ENCODE measurements around the gene THOC6. TPM values are rescaled to one million over a fixed set of nuclear protein-coding genes. Genes with fewer than 3 reads are reported as not detected.

The THOC6 gene
- total RNA-seq, 1 donor from 2014 or later, result 16.6 TPM

- H3K9me3 Mint-ChIP-seq, result no peaks in the 10 kb centered on the region
- DNase-seq (ENCODE audit: low spot score), result no peak
- no peaks in the 10 kb centered on the region for H3K36me3 Mint-ChIP-seq
- peaks cover 49% of the 10 kb centered on the region for H3F3A ChIP-seq (ENCODE audit: low read depth)
- H3K9me3 ChIP-seq (ENCODE audit: low read depth), result no peaks in the 10 kb centered on the region
- H3K4me3 ChIP-seq, result no peak overlapping the region
- H3K36me3 ChIP-seq, result no peaks in the 10 kb centered on the region
- H4K20me1 ChIP-seq (ENCODE audit: low read depth), result peaks cover 18% of the 10 kb centered on the region
- no peak overlapping the region for H3K9ac ChIP-seq
- no peak overlapping the region for H2AFZ ChIP-seq (replicated peaks)
- H3K27me3 ChIP-seq, result peaks cover 81% of the 10 kb centered on the region
- no peak for TF ChIP-seq EZH2phosphoT487 (IDR thresholded peaks at IDR 0.05)
- TF ChIP-seq EZH2 (IDR thresholded peaks at IDR 0.05), result no peak
- TF ChIP-seq CTCF (IDR thresholded peaks at IDR 0.05), result no peak
- peak overlapping the region; percentile 65 for H3K4me2 ChIP-seq
- H3K4me1 Mint-ChIP-seq, result peaks cover 30% of the 10 kb centered on the region
- H3K27ac ChIP-seq, result no peak overlapping the region
- peaks cover 38% of the 10 kb centered on the region for H3K4me1 ChIP-seq
- H3K79me2 ChIP-seq (ENCODE audit: low read depth), result no peaks in the 10 kb centered on the region
- peaks cover 35% of the 10 kb centered on the region for H3K27me3 Mint-ChIP-seq (ENCODE audit: insufficient read depth, low read depth)
- no peak overlapping the region for H3K4me3 Mint-ChIP-seq
- no peak overlapping the region for H3K27ac Mint-ChIP-seq
These were observed 15.2 kb upstream of the THOC6 start for GRCh38 chr16:3008690-3009037.

- TF ChIP-seq EZH2 (IDR thresholded peaks at IDR 0.05) (no peak), EZH2phosphoT487 (IDR thresholded peaks at IDR 0.05) (no peak), CTCF (IDR thresholded peaks at IDR 0.05) (no peak)
- H3K4me3 Mint-ChIP-seq, result no peak overlapping the region
- no peaks in the 10 kb centered on the region for H3K36me3 Mint-ChIP-seq
- H3K36me3 ChIP-seq, result no peaks in the 10 kb centered on the region
- H3K9me3 ChIP-seq (ENCODE audit: low read depth), result no peaks in the 10 kb centered on the region
- peak overlapping the region; percentile 65 for H3K4me2 ChIP-seq
- H3K9ac ChIP-seq, result no peak overlapping the region
- no peaks in the 10 kb centered on the region for H3K9me3 Mint-ChIP-seq
- H3K27me3 Mint-ChIP-seq (ENCODE audit: insufficient read depth, low read depth), result peaks cover 44% of the 10 kb centered on the region
- no peak overlapping the region for H3K27ac Mint-ChIP-seq
- peaks cover 48% of the 10 kb centered on the region for H3F3A ChIP-seq (ENCODE audit: low read depth)
- H2AFZ ChIP-seq (replicated peaks), result no peak overlapping the region
- peak; percentile 73 for DNase-seq (ENCODE audit: low spot score)
- H3K27ac ChIP-seq, result no peak overlapping the region
- H3K79me2 ChIP-seq (ENCODE audit: low read depth), result no peaks in the 10 kb centered on the region
- H3K4me1 Mint-ChIP-seq, result peaks cover 34% of the 10 kb centered on the region
- H4K20me1 ChIP-seq (ENCODE audit: low read depth), result peaks cover 28% of the 10 kb centered on the region
- H3K4me3 ChIP-seq, result peak overlapping the region; percentile 14
- H3K4me1 ChIP-seq, result peaks cover 38% of the 10 kb centered on the region
- peaks cover 87% of the 10 kb centered on the region for H3K27me3 ChIP-seq
These were observed 14.1 kb upstream of the THOC6 start for GRCh38 chr16:3009568-3010390.

- peaks cover 44% of the 10 kb centered on the region for H3F3A ChIP-seq (ENCODE audit: low read depth)
- Mint-ChIP-seq H3K27ac (no peak overlapping the region), H3K4me1 (peaks cover 35% of the 10 kb centered on the region), H3K9me3 (no peaks in the 10 kb centered on the region), H3K27me3 (ENCODE audit: insufficient read depth, low read depth) (peaks cover 43% of the 10 kb centered on the region), H3K36me3 (no peaks in the 10 kb centered on the region), H3K4me3 (no peak overlapping the region)
- H3K27ac ChIP-seq, result no peak overlapping the region
- H3K4me1 ChIP-seq, result peaks cover 38% of the 10 kb centered on the region
- H3K9ac ChIP-seq, result no peak overlapping the region
- no peak overlapping the region for H3K4me2 ChIP-seq
- H3K36me3 ChIP-seq, result no peaks in the 10 kb centered on the region
- no peaks in the 10 kb centered on the region for H3K9me3 ChIP-seq (ENCODE audit: low read depth)
- H3K4me3 ChIP-seq, result no peak overlapping the region
- H2AFZ ChIP-seq (replicated peaks), result no peak overlapping the region
- H4K20me1 ChIP-seq (ENCODE audit: low read depth), result peaks cover 28% of the 10 kb centered on the region
- no peaks in the 10 kb centered on the region for H3K79me2 ChIP-seq (ENCODE audit: low read depth)
- no peak for DNase-seq (ENCODE audit: low spot score)
- TF ChIP-seq EZH2 (IDR thresholded peaks at IDR 0.05), result no peak
- no peak for TF ChIP-seq CTCF (IDR thresholded peaks at IDR 0.05)
- no peak for TF ChIP-seq EZH2phosphoT487 (IDR thresholded peaks at IDR 0.05)
- peaks cover 80% of the 10 kb centered on the region for H3K27me3 ChIP-seq
These were observed 13.3 kb upstream of the THOC6 start for GRCh38 chr16:3010510-3010909.

All from neural progenitor cell (in vitro differentiated cells).